Panc1 (cell line): ENCODE data around the gene SLC24A4.

Source experiments
- POLR2AphosphoS5 ChIP-seq: IDR thresholded peaks from 2 replicates; pipeline ENCODE4 v1.6.1; 2012; ENCODE audit warnings: mild to moderate bottlenecking, low read depth, low read length, moderate library complexity
- SIN3A ChIP-seq: IDR thresholded peaks from 2 replicates; pipeline ENCODE4 v1.6.1; 2012; ENCODE audit warnings: low read depth, mild to moderate bottlenecking, low read length, moderate library complexity, borderline replicate concordance; ENCODE audit not compliant: insufficient read depth
- TCF7L2 ChIP-seq: IDR thresholded peaks from 2 replicates; pipeline ENCODE4 v1.6.1; 2011; ENCODE audit warnings: mild to moderate bottlenecking, low read depth, low read length, inconsistent platforms
- TF ChIP-seq, protein P1 (sequence below): fragments of 450-650 bp; IDR thresholded peaks from 2 replicates; pipeline ENCODE4 v1.5.1; 2017; ENCODE audit warnings: mild to moderate bottlenecking

DNA sequence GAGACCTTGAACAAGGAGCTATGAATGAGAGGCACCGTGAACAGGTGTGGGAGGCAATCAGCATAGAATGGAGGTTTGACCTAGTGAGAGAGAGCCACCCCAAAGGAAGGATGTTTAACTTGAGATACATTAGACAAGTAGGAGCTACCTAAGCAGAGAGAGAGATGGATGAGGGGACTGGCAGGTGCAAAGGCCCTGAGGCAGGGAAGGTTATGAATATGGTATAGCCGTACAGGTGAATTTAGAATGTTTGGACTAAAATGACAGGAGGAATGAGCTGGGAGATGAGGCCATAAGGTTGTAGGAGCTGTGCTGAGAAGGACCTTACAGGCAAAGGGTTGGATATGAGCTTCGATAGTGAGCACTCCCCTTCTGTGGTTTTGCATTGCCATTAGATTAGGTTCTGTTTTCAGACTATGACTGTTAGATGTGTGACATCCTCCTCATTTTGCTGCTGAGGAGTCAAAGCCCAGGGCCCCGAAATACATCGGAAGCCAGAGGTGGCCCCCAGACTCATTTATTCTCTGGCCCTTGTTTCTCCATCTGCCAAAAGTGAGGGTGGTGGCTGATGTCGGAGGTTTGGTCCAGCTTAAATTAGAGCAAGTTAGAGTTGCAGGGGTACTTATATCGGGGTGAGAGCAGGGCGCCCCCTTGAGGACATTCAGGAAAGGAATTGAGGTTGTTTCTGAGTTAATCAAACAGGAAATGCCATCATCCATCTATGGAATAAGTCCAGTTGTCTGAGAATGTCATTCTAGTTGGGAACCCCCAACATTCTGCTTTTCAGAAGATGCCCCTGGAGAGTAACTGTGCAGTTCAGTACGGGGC is 29.4 kb downstream of the SLC24A4 start:
- TF ChIP-seq, protein P1, sequence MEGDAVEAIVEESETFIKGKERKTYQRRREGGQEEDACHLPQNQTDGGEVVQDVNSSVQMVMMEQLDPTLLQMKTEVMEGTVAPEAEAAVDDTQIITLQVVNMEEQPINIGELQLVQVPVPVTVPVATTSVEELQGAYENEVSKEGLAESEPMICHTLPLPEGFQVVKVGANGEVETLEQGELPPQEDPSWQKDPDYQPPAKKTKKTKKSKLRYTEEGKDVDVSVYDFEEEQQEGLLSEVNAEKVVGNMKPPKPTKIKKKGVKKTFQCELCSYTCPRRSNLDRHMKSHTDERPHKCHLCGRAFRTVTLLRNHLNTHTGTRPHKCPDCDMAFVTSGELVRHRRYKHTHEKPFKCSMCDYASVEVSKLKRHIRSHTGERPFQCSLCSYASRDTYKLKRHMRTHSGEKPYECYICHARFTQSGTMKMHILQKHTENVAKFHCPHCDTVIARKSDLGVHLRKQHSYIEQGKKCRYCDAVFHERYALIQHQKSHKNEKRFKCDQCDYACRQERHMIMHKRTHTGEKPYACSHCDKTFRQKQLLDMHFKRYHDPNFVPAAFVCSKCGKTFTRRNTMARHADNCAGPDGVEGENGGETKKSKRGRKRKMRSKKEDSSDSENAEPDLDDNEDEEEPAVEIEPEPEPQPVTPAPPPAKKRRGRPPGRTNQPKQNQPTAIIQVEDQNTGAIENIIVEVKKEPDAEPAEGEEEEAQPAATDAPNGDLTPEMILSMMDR: peak; percentile 63
- TF ChIP-seq TCF7L2 (no peak), POLR2AphosphoS5 (no peak), SIN3A (no peak)
